SK-N-SH treated with all-trans-retinoic acid at 6 μM for 48 hours (cell line): ENCODE measurements around the gene KCNN2.

ENCODE experiments used
- ATAC-seq: fragments of 200-7000 bp; cut with Tn5 transposase; 3 replicates; pipeline ENCODE4 v1.9.1; 2020; ENCODE audit warnings: mild to moderate bottlenecking, moderate library complexity
- ARNTL ChIP-seq: fragments of 450-650 bp; formaldehyde crosslinking; IDR thresholded peaks from 2 replicates; pipeline ENCODE4 v1.5.0; 2020; ENCODE audit warnings: low read depth, mild to moderate bottlenecking, moderate library complexity, borderline replicate concordance
- BACH2 ChIP-seq: fragments of 250-450 bp; sonication (Bioruptor Pico); IDR thresholded peaks from 2 replicates; pipeline ENCODE4 v1.9.0; 2021; ENCODE audit warnings: mild to moderate bottlenecking, borderline replicate concordance
- CSDC2 ChIP-seq: fragments of 250-450 bp; sonication (Bioruptor Pico); IDR thresholded peaks from 2 replicates; pipeline ENCODE4 v1.5.0; 2020; ENCODE audit warnings: mild to moderate bottlenecking, moderate library complexity
- CSRNP3 ChIP-seq: fragments of 250-450 bp; sonication (Bioruptor Pico); IDR thresholded peaks from 2 replicates; pipeline ENCODE4 v1.5.1; 2021; ENCODE audit warnings: mild to moderate bottlenecking, moderate library complexity
- ESRRG ChIP-seq: fragments of 250-450 bp; sonication (Bioruptor Pico); IDR thresholded peaks from 2 replicates; pipeline ENCODE4 v1.6.1; 2021; ENCODE audit warnings: mild to moderate bottlenecking
- GLIS3 ChIP-seq: fragments of 250-450 bp; sonication (Bioruptor Pico); IDR thresholded peaks from 2 replicates; pipeline ENCODE4 v1.5.0; 2020; ENCODE audit warnings: mild to moderate bottlenecking, moderate library complexity
- OSR1 ChIP-seq: fragments of 250-450 bp; sonication (Bioruptor Pico); IDR thresholded peaks from 2 replicates; pipeline ENCODE4 v1.8.0; 2022; ENCODE audit warnings: moderate library complexity, mild to moderate bottlenecking, inconsistent platforms
- PATZ1 ChIP-seq: fragments of 250-450 bp; sonication (Bioruptor Pico); IDR thresholded peaks from 2 replicates; pipeline ENCODE4 v1.8.0; 2020; ENCODE audit warnings: mild to moderate bottlenecking, moderate library complexity, borderline replicate concordance
- PPARA ChIP-seq: fragments of 250-450 bp; sonication (Bioruptor Pico); IDR thresholded peaks from 2 replicates; pipeline ENCODE4 v1.5.0; 2020; ENCODE audit warnings: mild to moderate bottlenecking, borderline replicate concordance
- RARB ChIP-seq: fragments of 250-450 bp; sonication (Bioruptor Pico); IDR thresholded peaks from 2 replicates; pipeline ENCODE4 v1.8.0; 2021; ENCODE audit warnings: mild to moderate bottlenecking, moderate library complexity
- TCF4 ChIP-seq: fragments of 250-450 bp; sonication (Bioruptor Pico); IDR thresholded peaks from 2 replicates; pipeline ENCODE4 v1.8.0; 2021; ENCODE audit warnings: mild to moderate bottlenecking, moderate library complexity, borderline replicate concordance
- TOX ChIP-seq: fragments of 250-450 bp; sonication (Bioruptor Pico); IDR thresholded peaks from 2 replicates; pipeline ENCODE4 v1.8.0; 2021; ENCODE audit warnings: mild to moderate bottlenecking, moderate library complexity, borderline replicate concordance
- ZC3H10 ChIP-seq: fragments of 250-450 bp; sonication (Bioruptor Pico); IDR thresholded peaks from 2 replicates; pipeline ENCODE4 v1.5.1; 2021; ENCODE audit warnings: mild to moderate bottlenecking, moderate library complexity
- ZFP3 ChIP-seq: fragments of 250-450 bp; sonication (Bioruptor Pico); IDR thresholded peaks from 2 replicates; pipeline ENCODE4 v1.5.0; 2020; ENCODE audit warnings: mild to moderate bottlenecking, moderate library complexity
- ZFP30 ChIP-seq: fragments of 450-650 bp; formaldehyde crosslinking; IDR thresholded peaks from 2 replicates; pipeline ENCODE4 v1.5.0; 2022; ENCODE audit warnings: mild to moderate bottlenecking, moderate library complexity
- ZNF70 ChIP-seq: fragments of 450-650 bp; formaldehyde crosslinking; IDR thresholded peaks from 2 replicates; pipeline ENCODE4 v1.5.0; 2020; ENCODE audit warnings: mild to moderate bottlenecking, moderate library complexity
- ZNF8 ChIP-seq: fragments of 450-650 bp; formaldehyde crosslinking; IDR thresholded peaks from 2 replicates; pipeline ENCODE4 v1.5.0; 2020; ENCODE audit warnings: mild to moderate bottlenecking, moderate library complexity
- TF ChIP-seq, protein P1 (sequence below): fragments of 250-450 bp; sonication (Bioruptor Pico); IDR thresholded peaks from 2 replicates; pipeline ENCODE4 v1.5.0; 2020; ENCODE audit warnings: mild to moderate bottlenecking, moderate library complexity
- TF ChIP-seq, protein P2 (sequence below): fragments of 250-450 bp; sonication (Bioruptor Pico); IDR thresholded peaks from 2 replicates; pipeline ENCODE4 v1.8.0; 2021; ENCODE audit warnings: low read depth, mild to moderate bottlenecking, moderate library complexity, borderline replicate concordance
- TF ChIP-seq, protein P3 (sequence below): fragments of 250-450 bp; sonication (Bioruptor Pico); IDR thresholded peaks from 2 replicates; pipeline ENCODE4 v1.5.1; 2020; ENCODE audit warnings: low read depth, mild to moderate bottlenecking, moderate library complexity

The KCNN2 gene

DNA sequence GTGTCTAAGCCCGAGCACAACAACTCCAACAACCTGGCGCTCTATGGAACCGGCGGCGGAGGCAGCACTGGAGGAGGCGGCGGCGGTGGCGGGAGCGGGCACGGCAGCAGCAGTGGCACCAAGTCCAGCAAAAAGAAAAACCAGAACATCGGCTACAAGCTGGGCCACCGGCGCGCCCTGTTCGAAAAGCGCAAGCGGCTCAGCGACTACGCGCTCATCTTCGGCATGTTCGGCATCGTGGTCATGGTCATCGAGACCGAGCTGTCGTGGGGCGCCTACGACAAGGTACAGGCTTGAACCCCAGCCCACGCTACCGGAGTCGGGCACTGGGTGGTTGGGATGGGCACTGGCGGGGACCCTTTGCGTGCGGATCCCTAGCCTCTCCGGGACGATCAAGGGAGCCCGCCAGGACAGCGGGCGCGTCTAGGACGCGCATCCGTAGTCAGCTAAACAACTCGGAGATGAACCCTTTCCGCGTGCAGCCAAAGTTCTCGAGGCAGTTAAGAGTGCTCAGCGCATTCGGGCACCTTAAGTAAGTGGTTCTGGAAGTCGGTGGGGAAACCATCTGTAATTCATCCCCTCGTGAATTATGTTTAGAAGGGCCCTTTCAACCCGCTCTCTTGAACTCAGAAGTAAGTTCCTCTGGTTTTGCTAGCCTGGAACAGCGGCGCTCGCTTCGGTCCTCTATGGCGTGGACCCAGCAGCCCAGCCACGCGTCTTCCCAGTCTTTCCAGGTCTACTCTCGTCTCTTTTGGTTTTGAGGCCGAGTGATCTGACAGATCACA lies 1.3 kb downstream of the KCNN2 start:
- TF ChIP-seq BACH2 (CRISPR knock-in tag), result no peak
- TF ChIP-seq, protein P1, sequence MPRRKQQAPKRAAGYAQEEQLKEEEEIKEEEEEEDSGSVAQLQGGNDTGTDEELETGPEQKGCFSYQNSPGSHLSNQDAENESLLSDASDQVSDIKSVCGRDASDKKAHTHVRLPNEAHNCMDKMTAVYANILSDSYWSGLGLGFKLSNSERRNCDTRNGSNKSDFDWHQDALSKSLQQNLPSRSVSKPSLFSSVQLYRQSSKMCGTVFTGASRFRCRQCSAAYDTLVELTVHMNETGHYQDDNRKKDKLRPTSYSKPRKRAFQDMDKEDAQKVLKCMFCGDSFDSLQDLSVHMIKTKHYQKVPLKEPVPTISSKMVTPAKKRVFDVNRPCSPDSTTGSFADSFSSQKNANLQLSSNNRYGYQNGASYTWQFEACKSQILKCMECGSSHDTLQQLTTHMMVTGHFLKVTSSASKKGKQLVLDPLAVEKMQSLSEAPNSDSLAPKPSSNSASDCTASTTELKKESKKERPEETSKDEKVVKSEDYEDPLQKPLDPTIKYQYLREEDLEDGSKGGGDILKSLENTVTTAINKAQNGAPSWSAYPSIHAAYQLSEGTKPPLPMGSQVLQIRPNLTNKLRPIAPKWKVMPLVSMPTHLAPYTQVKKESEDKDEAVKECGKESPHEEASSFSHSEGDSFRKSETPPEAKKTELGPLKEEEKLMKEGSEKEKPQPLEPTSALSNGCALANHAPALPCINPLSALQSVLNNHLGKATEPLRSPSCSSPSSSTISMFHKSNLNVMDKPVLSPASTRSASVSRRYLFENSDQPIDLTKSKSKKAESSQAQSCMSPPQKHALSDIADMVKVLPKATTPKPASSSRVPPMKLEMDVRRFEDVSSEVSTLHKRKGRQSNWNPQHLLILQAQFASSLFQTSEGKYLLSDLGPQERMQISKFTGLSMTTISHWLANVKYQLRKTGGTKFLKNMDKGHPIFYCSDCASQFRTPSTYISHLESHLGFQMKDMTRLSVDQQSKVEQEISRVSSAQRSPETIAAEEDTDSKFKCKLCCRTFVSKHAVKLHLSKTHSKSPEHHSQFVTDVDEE (CRISPR knock-in tag), result no peak
- TF ChIP-seq ESRRG, result no peak
- TF ChIP-seq, protein P2, sequence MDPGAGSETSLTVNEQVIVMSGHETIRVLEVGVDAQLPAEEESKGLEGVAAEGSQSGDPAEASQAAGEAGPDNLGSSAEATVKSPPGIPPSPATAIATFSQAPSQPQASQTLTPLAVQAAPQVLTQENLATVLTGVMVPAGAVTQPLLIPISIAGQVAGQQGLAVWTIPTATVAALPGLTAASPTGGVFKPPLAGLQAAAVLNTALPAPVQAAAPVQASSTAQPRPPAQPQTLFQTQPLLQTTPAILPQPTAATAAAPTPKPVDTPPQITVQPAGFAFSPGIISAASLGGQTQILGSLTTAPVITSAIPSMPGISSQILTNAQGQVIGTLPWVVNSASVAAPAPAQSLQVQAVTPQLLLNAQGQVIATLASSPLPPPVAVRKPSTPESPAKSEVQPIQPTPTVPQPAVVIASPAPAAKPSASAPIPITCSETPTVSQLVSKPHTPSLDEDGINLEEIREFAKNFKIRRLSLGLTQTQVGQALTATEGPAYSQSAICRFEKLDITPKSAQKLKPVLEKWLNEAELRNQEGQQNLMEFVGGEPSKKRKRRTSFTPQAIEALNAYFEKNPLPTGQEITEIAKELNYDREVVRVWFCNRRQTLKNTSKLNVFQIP (CRISPR knock-in tag), result no peak
- no peak for TF ChIP-seq PPARA (CRISPR knock-in tag)
- no peak for TF ChIP-seq OSR1 (CRISPR knock-in tag)
- TF ChIP-seq ZNF70, result no peak
- no peak for TF ChIP-seq CSRNP3 (CRISPR knock-in tag)
- TF ChIP-seq TOX, result no peak
- no peak for TF ChIP-seq GLIS3 (CRISPR knock-in tag)
- no peak for TF ChIP-seq ARNTL (CRISPR knock-in tag)
- no peak for TF ChIP-seq ZFP30 (CRISPR knock-in tag)

GRCh38 chr5:114363837-114364236 lies 2.0 kb downstream of the KCNN2 start:
- TF ChIP-seq, protein P3, sequence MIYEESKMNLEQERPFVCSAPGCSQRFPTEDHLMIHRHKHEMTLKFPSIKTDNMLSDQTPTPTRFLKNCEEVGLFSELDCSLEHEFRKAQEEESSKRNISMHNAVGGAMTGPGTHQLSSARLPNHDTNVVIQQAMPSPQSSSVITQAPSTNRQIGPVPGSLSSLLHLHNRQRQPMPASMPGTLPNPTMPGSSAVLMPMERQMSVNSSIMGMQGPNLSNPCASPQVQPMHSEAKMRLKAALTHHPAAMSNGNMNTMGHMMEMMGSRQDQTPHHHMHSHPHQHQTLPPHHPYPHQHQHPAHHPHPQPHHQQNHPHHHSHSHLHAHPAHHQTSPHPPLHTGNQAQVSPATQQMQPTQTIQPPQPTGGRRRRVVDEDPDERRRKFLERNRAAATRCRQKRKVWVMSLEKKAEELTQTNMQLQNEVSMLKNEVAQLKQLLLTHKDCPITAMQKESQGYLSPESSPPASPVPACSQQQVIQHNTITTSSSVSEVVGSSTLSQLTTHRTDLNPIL (CRISPR knock-in tag), result no peak
- TF ChIP-seq ZNF70 (no peak), RARB (no peak)
- TF ChIP-seq, protein P2 (CRISPR knock-in tag), result no peak
- ATAC-seq, result no peak

More for the DNA sequence above, 1.3 kb downstream of the KCNN2 start:
- no peak; the same call in 2 of the 3 replicates for ATAC-seq

DNA sequence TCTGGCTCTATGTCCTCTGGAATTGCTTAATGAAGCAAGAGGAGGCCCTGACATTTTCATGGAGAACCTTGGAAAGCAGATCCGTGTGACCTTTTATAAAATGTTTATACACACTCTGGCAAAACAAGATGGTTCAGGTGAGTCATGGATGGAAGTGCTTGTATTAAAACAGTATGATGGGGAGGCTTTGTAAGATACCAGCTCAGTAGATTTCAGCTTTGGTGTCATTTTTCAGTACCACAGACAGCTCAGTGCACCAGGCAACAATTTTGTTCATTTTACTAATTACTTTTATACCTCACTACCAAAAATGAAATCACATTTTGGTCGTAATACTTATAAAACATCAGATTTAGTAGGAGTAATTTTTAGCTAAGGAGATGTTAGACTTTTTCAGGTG lies 5.2 kb downstream of the KCNN2 start:
- TF ChIP-seq ZC3H10 (CRISPR knock-in tag) (no peak), PATZ1 (CRISPR knock-in tag) (no peak), ZNF8 (no peak), GLIS3 (CRISPR knock-in tag) (no peak), TCF4 (no peak), CSDC2 (CRISPR knock-in tag) (no peak), ZFP3 (CRISPR knock-in tag) (no peak)
- TF ChIP-seq, protein P2 (CRISPR knock-in tag), result no peak
- TF ChIP-seq, protein P1 (CRISPR knock-in tag), result no peak

More for the DNA sequence above, 5.2 kb downstream of the KCNN2 start:
- no peak for ATAC-seq
